ENCODE data around the gene CSNK2B. TPM values are rescaled to one million over a fixed set of nuclear protein-coding genes. Genes with fewer than 3 reads are reported as not detected.
A peak's percentile ranks its signal among the peaks of the same experiment; 100 is the strongest.

CSNK2B gene
- total and polyA plus RNA-seq, 9 of the 15 experiments (the other 6 are each of a cell fraction or from before 2014, with no cell fraction given) = 120 to 1,126 (median 529) TPM

- TF ChIP-seq SIN3A (IDR thresholded peaks at IDR 0.05; ENCODE audit: borderline replicate concordance in 2 of 2, control insufficient read depth in 1 of 2, low read depth in 2 of 2, low read length in 2 of 2) (peak; percentile 68 to 94; a peak in 1 of 4 replicates), NELFE (IDR thresholded peaks at IDR 0.05; ENCODE audit: insufficient read depth, insufficient read length) (no peak), SMAD2 (IDR thresholded peaks at IDR 0.05; ENCODE audit: low read depth, low read length) (0 out of 2 replicates have a peak, but pooled peaks have one; percentile 5), HDAC8 (tag; IDR thresholded peaks at IDR 0.05) (peak; percentile 81; the same call in 1 of the 2 replicates), NCOA1 (IDR thresholded peaks at IDR 0.05; ENCODE audit: low read depth) (0 out of 2 replicates have a peak, but pooled peaks have one; percentile 10), RFX7 (CRISPR knock-in tag; IDR thresholded peaks at IDR 0.05) (peak; percentile 84; the same call in 1 of the 2 replicates), CSDE1 (IDR thresholded peaks at IDR 0.05) (no peak), ETS2 (tag; IDR thresholded peaks at IDR 0.05; ENCODE audit: borderline replicate concordance, poor library complexity, severe bottlenecking) (peak; percentile 21), THAP12 (CRISPR knock-in tag; IDR thresholded peaks at IDR 0.05) (peak; percentile 76), RAD51 (IDR thresholded peaks at IDR 0.05; ENCODE audit: borderline replicate concordance, low read depth) (no peak; the same call in 1 of the 2 replicates), ARID1B (IDR thresholded peaks at IDR 0.05) (no peak), AFF1 (IDR thresholded peaks at IDR 0.05; ENCODE audit: low read depth in 1 of 2, partially characterized antibody in 2 of 2) (peak; percentile 42 to 81), NFXL1 (CRISPR knock-in tag; IDR thresholded peaks at IDR 0.05) (0 out of 2 replicates have a peak, but pooled peaks have one; percentile 35)
- TF ChIP-seq, protein P1, sequence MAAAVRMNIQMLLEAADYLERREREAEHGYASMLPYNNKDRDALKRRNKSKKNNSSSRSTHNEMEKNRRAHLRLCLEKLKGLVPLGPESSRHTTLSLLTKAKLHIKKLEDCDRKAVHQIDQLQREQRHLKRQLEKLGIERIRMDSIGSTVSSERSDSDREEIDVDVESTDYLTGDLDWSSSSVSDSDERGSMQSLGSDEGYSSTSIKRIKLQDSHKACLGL (CRISPR knock-in tag; IDR thresholded peaks at IDR 0.05; ENCODE audit: borderline replicate concordance, poor library complexity, severe bottlenecking) = peak; percentile 32
- TF ChIP-seq, protein P2, sequence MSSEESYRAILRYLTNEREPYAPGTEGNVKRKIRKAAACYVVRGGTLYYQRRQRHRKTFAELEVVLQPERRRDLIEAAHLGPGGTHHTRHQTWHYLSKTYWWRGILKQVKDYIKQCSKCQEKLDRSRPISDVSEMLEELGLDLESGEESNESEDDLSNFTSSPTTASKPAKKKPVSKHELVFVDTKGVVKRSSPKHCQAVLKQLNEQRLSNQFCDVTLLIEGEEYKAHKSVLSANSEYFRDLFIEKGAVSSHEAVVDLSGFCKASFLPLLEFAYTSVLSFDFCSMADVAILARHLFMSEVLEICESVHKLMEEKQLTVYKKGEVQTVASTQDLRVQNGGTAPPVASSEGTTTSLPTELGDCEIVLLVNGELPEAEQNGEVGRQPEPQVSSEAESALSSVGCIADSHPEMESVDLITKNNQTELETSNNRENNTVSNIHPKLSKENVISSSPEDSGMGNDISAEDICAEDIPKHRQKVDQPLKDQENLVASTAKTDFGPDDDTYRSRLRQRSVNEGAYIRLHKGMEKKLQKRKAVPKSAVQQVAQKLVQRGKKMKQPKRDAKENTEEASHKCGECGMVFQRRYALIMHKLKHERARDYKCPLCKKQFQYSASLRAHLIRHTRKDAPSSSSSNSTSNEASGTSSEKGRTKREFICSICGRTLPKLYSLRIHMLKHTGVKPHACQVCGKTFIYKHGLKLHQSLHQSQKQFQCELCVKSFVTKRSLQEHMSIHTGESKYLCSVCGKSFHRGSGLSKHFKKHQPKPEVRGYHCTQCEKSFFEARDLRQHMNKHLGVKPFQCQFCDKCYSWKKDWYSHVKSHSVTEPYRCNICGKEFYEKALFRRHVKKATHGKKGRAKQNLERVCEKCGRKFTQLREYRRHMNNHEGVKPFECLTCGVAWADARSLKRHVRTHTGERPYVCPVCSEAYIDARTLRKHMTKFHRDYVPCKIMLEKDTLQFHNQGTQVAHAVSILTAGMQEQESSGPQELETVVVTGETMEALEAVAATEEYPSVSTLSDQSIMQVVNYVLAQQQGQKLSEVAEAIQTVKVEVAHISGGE (CRISPR knock-in tag; IDR thresholded peaks at IDR 0.05) = no peak
These were observed 935 bp upstream of the CSNK2B start, which contains the start of gene GPANK1 (continued) for GRCh38 chr6:31664790-31665500.
